ENCODE results near the gene SLC7A11.
A peak's percentile ranks its signal among the peaks of the same experiment; 100 is the strongest.
"Not testable (repeated sequence)": the region's sequence is repeated elsewhere in the genome, so short reads cannot be mapped to it uniquely, and the experiment has no call there.

SLC7A11 gene

GRCh38 chr4:138222046-138222445 lies 20.1 kb downstream of the SLC7A11 start:
- no peaks in the 10 kb centered on the region for H3K9me3 ChIP-seq (ENCODE audit: low read length)
- peak overlapping the region; percentile 59 for H2AFZ ChIP-seq (ENCODE audit: low read depth, low read length)
- peaks cover 57% of the 10 kb centered on the region for H3K4me1 ChIP-seq (ENCODE audit: insufficient read depth, low read length)
- H3K27me3 ChIP-seq (ENCODE audit: insufficient read depth, low read length) = no peaks in the 10 kb centered on the region
- no peak overlapping the region for H3K4me3 ChIP-seq (ENCODE audit: low read length)
- H3K36me3 ChIP-seq (ENCODE audit: insufficient read depth, low read length) = no peaks in the 10 kb centered on the region

- Histone ChIP-seq H3K9me3 (ENCODE audit: low read length) (no peaks in the 10 kb centered on the region), H3K4me1 (ENCODE audit: insufficient read depth, low read length) (peaks cover 64% of the 10 kb centered on the region), H3K4me3 (ENCODE audit: low read length) (no peak overlapping the region), H3K27me3 (ENCODE audit: insufficient read depth, low read length) (no peaks in the 10 kb centered on the region), H3K36me3 (ENCODE audit: insufficient read depth, low read length) (no peaks in the 10 kb centered on the region), H2AFZ (ENCODE audit: low read depth, low read length) (no peak overlapping the region)
These were observed 23.2 kb downstream of the SLC7A11 start for GRCh38 chr4:138218976-138219375.

DNA sequence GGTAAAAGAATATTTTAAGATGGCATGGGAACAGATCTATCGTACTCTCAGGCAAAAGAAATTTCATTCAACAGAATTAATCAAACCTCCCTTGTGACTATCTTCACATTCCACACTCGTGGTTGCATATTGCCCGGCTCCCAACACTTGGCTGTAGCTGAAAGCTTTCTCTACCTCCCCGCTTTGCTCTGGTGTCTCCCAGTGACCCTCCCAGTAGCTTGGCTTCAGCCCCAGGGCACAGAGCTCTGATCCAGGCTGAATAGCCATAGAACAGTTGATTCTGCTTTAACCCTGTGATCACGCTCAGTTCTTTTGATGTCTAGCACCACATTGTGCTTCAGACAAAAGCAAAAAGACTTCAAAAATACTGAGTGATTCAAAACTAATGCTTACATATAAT lies 24.6 kb downstream of the SLC7A11 start:
- Histone ChIP-seq H3K9me3 (ENCODE audit: low read length) (no peaks in the 10 kb centered on the region), H3K27me3 (ENCODE audit: insufficient read depth, low read length) (no peaks in the 10 kb centered on the region), H3K4me3 (ENCODE audit: low read length) (no peak overlapping the region), H3K4me1 (ENCODE audit: insufficient read depth, low read length) (peaks cover 52% of the 10 kb centered on the region), H3K36me3 (ENCODE audit: insufficient read depth, low read length) (no peaks in the 10 kb centered on the region), H2AFZ (ENCODE audit: low read depth, low read length) (no peak overlapping the region)

GRCh38 chr4:138216272-138216867 lies 25.8 kb downstream of the SLC7A11 start:
- Histone ChIP-seq H3K4me3 (ENCODE audit: low read length) (no peak overlapping the region), H3K27me3 (ENCODE audit: insufficient read depth, low read length) (no peaks in the 10 kb centered on the region), H2AFZ (ENCODE audit: low read depth, low read length) (peak overlapping the region; percentile 11), H3K4me1 (ENCODE audit: insufficient read depth, low read length) (peaks cover 40% of the 10 kb centered on the region), H3K9me3 (ENCODE audit: low read length) (no peaks in the 10 kb centered on the region), H3K36me3 (ENCODE audit: insufficient read depth, low read length) (no peaks in the 10 kb centered on the region)

- not testable (repeated sequence) for H3K27me3 ChIP-seq (ENCODE audit: insufficient read depth, low read length); H3K9me3 ChIP-seq (ENCODE audit: low read length); H3K4me3 ChIP-seq (ENCODE audit: low read length); H2AFZ ChIP-seq (ENCODE audit: low read depth, low read length); H3K36me3 ChIP-seq (ENCODE audit: insufficient read depth, low read length)
- H3K4me1 ChIP-seq (ENCODE audit: insufficient read depth, low read length) = peaks cover 11% of the 10 kb centered on the region
These were observed 31.6 kb downstream of the SLC7A11 start for GRCh38 chr4:138210576-138210975.

GRCh38 chr4:138209094-138209493 lies 33.1 kb downstream of the SLC7A11 start:
- no peak overlapping the region for H2AFZ ChIP-seq (ENCODE audit: low read depth, low read length)
- no peaks in the 10 kb centered on the region for H3K36me3 ChIP-seq (ENCODE audit: insufficient read depth, low read length)
- no peaks in the 10 kb centered on the region for H3K27me3 ChIP-seq (ENCODE audit: insufficient read depth, low read length)
- H3K4me3 ChIP-seq (ENCODE audit: low read length) = no peak overlapping the region
- H3K9me3 ChIP-seq (ENCODE audit: low read length) = no peaks in the 10 kb centered on the region
- peaks cover 11% of the 10 kb centered on the region for H3K4me1 ChIP-seq (ENCODE audit: insufficient read depth, low read length)

GRCh38 chr4:138205531-138206233 lies 36.5 kb downstream of the SLC7A11 start:
- H2AFZ ChIP-seq (ENCODE audit: low read depth, low read length) = no peak overlapping the region
- H3K4me3 ChIP-seq (ENCODE audit: low read length) = no peak overlapping the region
- no peaks in the 10 kb centered on the region for H3K36me3 ChIP-seq (ENCODE audit: insufficient read depth, low read length)
- no peaks in the 10 kb centered on the region for H3K27me3 ChIP-seq (ENCODE audit: insufficient read depth, low read length)
- peaks cover 11% of the 10 kb centered on the region for H3K4me1 ChIP-seq (ENCODE audit: insufficient read depth, low read length)
- no peaks in the 10 kb centered on the region for H3K9me3 ChIP-seq (ENCODE audit: low read length)

DNA sequence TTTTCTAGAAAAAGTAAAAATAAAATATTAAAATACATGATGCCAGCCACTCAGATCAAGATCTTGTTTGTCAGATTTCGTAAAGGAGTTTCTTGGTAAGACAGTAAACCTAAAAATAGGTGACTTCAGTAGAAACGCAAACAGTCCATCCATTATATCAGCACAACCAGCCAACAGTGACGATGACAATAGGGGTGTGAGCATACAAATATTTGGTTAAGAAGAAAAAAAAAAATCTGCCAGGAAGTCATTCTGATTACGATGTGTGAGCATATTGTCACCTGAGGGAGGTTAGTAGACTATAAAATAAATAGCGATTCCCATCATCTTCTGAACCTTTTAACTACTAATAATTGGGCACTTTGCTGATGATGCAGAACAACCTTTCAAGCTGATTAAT lies 37.6 kb downstream of the SLC7A11 start:
- H3K27me3 ChIP-seq (ENCODE audit: insufficient read depth, low read length) = no peaks in the 10 kb centered on the region
- peaks cover 11% of the 10 kb centered on the region for H3K4me1 ChIP-seq (ENCODE audit: insufficient read depth, low read length)
- H3K36me3 ChIP-seq (ENCODE audit: insufficient read depth, low read length) = no peaks in the 10 kb centered on the region
- no peak overlapping the region for H2AFZ ChIP-seq (ENCODE audit: low read depth, low read length)
- H3K4me3 ChIP-seq (ENCODE audit: low read length) = no peak overlapping the region
- no peaks in the 10 kb centered on the region for H3K9me3 ChIP-seq (ENCODE audit: low read length)

DNA sequence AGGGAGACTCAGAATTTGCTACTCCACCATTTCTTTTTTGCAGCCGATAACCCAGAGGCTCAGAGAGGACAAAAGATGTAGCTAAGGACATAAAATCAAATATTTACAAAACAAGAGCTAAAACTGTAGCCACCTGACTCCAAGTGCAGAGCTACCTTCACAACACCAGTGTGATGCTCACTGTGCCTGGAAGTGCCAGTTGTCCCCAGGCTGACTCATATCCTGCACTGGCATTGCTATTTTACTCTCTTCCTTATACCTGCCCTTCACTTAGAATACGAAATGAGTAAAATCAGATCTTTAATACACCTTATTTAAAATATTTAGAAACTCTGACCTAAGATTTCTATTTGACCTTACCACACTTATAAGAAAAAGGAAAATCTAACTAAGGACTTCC lies 39.5 kb downstream of the SLC7A11 start:
- no peak overlapping the region for H3K4me3 ChIP-seq (ENCODE audit: low read length)
- no peak overlapping the region for H2AFZ ChIP-seq (ENCODE audit: low read depth, low read length)
- no peaks in the 10 kb centered on the region for H3K9me3 ChIP-seq (ENCODE audit: low read length)
- no peaks in the 10 kb centered on the region for H3K36me3 ChIP-seq (ENCODE audit: insufficient read depth, low read length)
- H3K27me3 ChIP-seq (ENCODE audit: insufficient read depth, low read length) = no peaks in the 10 kb centered on the region
- peaks cover 11% of the 10 kb centered on the region for H3K4me1 ChIP-seq (ENCODE audit: insufficient read depth, low read length)

- H3K4me3 ChIP-seq (ENCODE audit: low read length) = no peak overlapping the region
- no peak overlapping the region for H2AFZ ChIP-seq (ENCODE audit: low read depth, low read length)
- no peaks in the 10 kb centered on the region for H3K36me3 ChIP-seq (ENCODE audit: insufficient read depth, low read length)
- H3K9me3 ChIP-seq (ENCODE audit: low read length) = no peaks in the 10 kb centered on the region
- H3K4me1 ChIP-seq (ENCODE audit: insufficient read depth, low read length) = peaks cover 3% of the 10 kb centered on the region
- H3K27me3 ChIP-seq (ENCODE audit: insufficient read depth, low read length) = no peaks in the 10 kb centered on the region
These were observed 41.9 kb downstream of the SLC7A11 start for GRCh38 chr4:138200236-138200590.

- Histone ChIP-seq H3K9me3 (ENCODE audit: low read length) (no peaks in the 10 kb centered on the region), H2AFZ (ENCODE audit: low read depth, low read length) (no peak overlapping the region), H3K4me3 (ENCODE audit: low read length) (no peak overlapping the region), H3K36me3 (ENCODE audit: insufficient read depth, low read length) (no peaks in the 10 kb centered on the region), H3K4me1 (ENCODE audit: insufficient read depth, low read length) (no peaks in the 10 kb centered on the region), H3K27me3 (ENCODE audit: insufficient read depth, low read length) (no peaks in the 10 kb centered on the region)
These were observed 42.4 kb downstream of the SLC7A11 start for GRCh38 chr4:138199568-138200235.

DNA sequence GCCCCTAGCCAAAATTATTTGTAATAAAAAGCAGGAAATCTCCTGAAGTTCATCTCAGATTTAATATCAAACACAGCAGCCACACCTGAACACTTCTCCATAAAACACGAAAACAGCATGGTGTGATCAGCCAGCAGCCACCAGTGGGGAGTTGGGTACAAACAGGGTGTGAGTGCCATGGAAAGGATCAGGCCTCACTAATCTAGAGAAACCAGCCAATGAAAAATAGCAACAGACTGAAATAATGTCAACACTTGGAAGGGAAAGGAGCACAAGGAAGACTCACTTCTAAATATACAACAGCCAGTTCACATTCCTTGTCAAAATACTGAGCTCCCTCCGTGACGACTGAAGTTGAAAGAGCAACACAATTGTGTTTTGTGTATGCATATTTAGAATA lies 46.0 kb downstream of the SLC7A11 start:
- Histone ChIP-seq H3K27me3 (ENCODE audit: insufficient read depth, low read length) (no peaks in the 10 kb centered on the region), H3K4me1 (ENCODE audit: insufficient read depth, low read length) (no peaks in the 10 kb centered on the region), H3K9me3 (ENCODE audit: low read length) (no peaks in the 10 kb centered on the region), H3K36me3 (ENCODE audit: insufficient read depth, low read length) (no peaks in the 10 kb centered on the region), H2AFZ (ENCODE audit: low read depth, low read length) (no peak overlapping the region), H3K4me3 (ENCODE audit: low read length) (no peak overlapping the region)

DNA sequence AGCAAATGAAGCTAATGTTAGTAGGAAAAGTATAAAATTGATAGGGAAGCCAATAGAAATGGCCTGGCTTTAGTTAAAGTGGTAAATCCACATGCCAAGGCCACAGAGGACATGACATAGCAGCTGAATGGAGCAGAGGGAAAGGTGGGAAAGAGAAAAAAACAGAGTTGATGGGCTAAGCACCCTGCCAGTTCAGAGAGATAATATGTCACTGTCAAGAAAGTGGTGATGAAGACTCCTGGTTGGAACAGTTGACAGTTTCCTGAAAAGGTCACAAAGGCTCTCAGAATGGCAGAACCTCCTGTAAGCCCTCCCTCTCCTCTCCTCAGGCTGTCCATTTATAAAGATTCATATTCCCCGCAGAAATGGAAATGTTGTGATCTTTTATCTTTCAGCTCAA lies 48.2 kb downstream of the SLC7A11 start:
- H3K36me3 ChIP-seq (ENCODE audit: insufficient read depth, low read length) = no peaks in the 10 kb centered on the region
- H2AFZ ChIP-seq (ENCODE audit: low read depth, low read length) = no peak overlapping the region
- H3K27me3 ChIP-seq (ENCODE audit: insufficient read depth, low read length) = no peaks in the 10 kb centered on the region
- no peak overlapping the region for H3K4me3 ChIP-seq (ENCODE audit: low read length)
- H3K4me1 ChIP-seq (ENCODE audit: insufficient read depth, low read length) = no peaks in the 10 kb centered on the region
- no peaks in the 10 kb centered on the region for H3K9me3 ChIP-seq (ENCODE audit: low read length)

All from neuron (in vitro differentiated cells).